Right forelimb (tissue), 1 donor: Measurements from ENCODE around the gene FAM131B.
"Not testable (repeated sequence)": the region's sequence is repeated elsewhere in the genome, so short reads cannot be mapped to it uniquely, and the experiment has no call there.

Source experiments
- DNase-seq: peaks from one replicate; pipeline ENCODE4 v3.0.0-alpha.2; 2018

The FAM131B gene

GRCh38 chr7:143362131-143363015 is at the start of gene FAM131B:
TSS of gene FAM131B (minus strand) at chr7:143362713. CDS start at chr7:143362603, 110 bp downstream.
- no peak for DNase-seq

- DNase-seq = no peak
These were observed 49.6 kb upstream of the FAM131B start for GRCh38 chr7:143411976-143412708.

DNA sequence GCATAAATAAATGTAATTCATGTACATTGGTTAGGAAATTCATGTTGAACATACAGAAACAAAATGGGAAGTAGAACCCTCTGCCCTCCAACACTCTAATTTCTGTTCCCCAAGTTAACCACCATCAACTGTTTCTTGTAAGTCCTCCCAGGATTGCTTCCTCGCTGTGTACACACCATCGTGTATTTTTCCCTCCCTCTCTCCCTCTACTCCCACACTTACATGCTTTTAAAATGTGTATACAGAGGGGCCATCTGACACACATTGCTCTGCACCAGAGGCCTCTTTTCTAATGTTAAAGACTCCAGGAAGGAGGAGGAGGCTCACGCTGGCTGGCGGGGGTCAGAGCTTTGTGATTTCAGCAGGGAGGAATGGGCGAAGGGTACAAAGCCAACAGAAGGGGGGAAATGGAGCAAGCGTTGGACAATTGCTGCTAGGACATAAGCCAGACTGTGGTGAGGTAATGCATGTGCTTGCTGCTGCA is 48.0 kb upstream of the FAM131B start:
- no peak for DNase-seq

GRCh38 chr7:143408686-143409561 is 46.4 kb upstream of the FAM131B start, which contains the start of gene EPHA1:
TSS of gene EPHA1 (minus strand) at chr7:143408856. CDS start at chr7:143408805, 51 bp downstream.
- DNase-seq = no peak

GRCh38 chr7:143408252-143408685 is 45.8 kb upstream of the FAM131B start:
- DNase-seq = no peak

DNA sequence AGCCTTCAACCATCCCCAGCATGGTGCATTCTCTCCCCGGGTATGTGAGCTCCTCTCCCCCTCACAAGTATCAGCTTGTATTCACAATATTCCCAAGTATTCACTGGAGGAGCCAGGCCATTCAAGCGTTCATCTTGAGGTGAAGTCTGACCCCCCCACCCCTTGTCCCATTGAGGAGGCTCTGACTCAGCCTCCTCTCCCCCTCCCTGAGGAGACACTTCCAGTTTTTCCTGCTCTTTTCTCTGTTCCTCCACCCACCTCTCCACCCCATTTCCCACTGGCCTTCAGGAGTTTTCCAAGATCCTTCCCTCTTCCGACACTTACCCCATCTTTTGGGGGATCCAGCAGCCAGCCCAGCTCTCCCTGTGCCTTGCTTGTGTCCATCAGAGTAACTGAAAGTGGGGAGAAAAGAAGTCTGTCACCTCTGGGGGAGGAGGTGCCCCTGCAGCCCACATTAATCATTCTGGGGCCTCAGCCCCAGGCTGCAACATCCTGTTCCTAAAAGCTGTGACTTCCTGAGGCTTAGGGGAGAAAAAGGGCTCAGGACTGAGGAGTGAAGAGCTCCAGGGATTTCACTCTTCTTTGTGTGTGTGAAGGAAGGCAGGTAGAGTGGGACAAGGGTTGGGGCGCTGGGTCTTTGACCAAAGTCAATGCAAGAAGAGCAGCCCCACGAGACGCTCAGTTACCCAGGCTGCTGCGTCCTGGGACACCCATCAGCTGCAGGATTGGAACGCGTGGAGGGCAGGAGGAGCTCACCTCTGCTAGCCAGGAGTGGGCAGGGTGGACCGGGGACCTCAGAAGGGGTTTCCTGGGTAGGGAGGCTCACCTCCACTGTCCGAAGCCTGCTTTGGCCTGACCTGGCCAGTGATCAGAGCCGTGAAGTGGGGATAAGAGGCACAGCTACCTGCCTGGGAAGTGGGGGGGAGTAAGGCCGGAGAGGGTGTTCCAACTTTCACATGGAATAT is 45.1 kb upstream of the FAM131B start:
- DNase-seq = no peak

GRCh38 chr7:143406002-143406357 is 43.5 kb upstream of the FAM131B start:
- no peak for DNase-seq

DNA sequence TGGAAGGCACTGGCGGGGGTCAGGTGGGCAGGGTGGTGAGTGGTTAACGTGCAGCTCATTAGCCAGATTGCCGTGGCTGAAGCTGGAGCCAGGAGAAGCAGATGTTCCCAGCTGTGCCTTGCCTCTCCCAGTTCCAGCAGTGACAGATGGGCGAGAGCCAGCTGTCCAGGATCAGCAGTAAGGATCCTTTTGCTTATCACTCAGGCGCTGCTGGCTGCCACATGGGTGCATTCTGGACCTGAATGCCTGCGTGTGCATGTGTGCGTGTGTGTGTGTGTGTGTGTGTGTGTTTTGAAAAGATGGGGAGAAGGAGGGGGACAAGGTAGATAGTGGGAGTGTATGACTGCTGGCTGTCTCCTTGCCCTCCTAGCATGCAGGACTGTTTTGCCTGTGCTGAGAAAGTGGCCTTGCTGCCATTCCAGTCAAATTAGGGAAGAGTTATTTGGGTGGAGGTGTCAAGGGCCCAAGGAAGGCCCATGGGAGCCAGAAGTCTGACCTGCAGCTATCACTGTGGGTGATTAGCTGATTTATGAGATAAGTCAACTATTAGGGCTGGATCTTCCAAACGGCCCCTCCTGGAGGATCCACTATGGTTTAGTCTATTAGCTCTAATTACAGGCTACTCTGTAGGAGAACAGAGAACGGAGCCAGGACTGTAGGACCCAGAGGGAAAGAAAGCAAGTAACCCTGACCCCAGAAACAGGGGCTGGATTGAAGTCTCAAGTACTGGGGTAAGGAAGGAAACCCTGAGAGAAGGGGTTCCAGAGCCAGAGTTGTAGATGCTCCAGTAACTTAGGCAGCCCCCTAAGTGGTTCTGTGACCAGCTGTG is 42.9 kb upstream of the FAM131B start:
- no peak for DNase-seq

- DNase-seq = not testable (repeated sequence)
These were observed 39.7 kb upstream of the FAM131B start for GRCh38 chr7:143402233-143402632.

GRCh38 chr7:143401265-143401664 is 38.8 kb upstream of the FAM131B start:
- no peak for DNase-seq

DNA sequence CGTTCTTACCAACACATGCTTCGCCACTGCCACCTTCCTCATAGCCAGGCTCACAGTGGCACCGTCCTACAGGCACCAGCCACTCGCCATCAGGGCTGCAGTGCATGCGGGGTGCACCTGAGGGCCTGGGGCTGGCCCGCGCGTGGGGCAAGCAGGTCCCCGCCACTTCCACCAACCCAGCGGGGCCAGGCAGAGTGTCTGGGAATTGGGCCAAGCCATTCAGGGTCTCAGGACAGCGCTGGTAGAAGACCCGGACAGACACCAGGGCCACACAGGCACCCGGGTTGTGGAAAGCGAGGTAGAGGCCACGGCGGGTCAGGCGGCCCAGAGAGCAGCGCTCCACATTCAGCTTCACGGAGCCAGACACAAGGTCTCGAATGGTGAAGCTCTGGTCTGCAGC is 37.1 kb upstream of the FAM131B start:
- no peak for DNase-seq

GRCh38 chr7:143399151-143399550 is 36.6 kb upstream of the FAM131B start:
- DNase-seq = peak; percentile 27

DNA sequence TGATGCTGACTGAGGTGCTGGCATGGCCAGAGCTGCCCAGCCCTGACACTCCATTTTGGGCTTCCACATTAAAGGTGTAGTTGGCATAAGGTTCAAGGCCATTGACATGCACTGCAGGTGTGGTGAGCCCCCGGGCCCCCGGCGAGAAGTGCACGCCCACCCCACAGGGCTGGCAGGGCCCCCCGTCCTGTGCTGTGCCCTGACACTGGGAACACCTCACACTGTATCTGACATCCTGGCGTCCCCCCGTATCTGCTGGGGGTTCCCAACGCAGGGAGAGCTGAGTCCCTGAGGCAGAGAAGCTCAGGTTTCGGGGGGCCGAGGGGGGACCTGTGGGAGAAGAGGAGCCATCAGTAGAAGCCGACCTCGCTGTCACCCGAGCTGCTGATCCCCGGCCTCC is 36.1 kb upstream of the FAM131B start:
- peak; percentile 35 for DNase-seq

DNA sequence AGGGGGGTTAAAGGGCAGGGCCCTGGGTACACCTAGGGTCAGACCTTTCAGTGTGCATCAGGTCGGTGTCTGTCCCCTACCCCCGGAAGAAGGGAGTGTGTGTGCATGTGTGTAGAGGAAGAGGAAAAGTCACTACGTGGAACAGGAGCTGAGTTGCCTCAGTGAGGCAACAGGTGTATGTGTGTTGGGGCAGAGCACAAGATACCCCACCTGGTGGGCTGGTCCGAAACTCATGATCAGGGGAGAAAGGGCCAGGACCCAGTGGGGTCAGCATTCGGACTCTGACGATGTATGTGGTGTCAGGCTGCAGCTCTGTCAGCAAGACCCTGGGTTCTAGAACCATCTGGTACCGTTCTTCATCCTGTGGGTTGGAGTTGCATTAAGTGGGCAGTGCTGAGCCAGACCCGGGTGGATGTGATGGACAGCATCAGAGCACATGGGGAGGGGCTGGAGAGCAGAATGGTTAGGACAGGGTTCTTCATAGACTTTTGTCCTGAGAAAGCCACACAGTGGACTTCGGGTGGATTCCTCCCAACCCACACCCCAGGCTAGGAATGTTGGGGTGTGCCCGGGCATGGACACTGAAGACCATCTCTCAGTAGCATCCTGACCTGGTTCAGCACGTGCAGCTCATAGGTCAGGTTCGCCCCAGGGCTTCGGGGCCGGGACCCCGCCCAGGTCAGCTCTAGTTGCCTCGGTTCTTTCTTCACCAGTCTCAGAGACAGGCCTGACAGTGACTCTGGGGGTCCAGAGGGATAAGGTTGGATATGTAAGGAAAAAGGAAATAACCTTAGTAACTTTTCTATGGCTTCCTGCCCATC is 35.4 kb upstream of the FAM131B start:
- peak; percentile 31 for DNase-seq

DNA sequence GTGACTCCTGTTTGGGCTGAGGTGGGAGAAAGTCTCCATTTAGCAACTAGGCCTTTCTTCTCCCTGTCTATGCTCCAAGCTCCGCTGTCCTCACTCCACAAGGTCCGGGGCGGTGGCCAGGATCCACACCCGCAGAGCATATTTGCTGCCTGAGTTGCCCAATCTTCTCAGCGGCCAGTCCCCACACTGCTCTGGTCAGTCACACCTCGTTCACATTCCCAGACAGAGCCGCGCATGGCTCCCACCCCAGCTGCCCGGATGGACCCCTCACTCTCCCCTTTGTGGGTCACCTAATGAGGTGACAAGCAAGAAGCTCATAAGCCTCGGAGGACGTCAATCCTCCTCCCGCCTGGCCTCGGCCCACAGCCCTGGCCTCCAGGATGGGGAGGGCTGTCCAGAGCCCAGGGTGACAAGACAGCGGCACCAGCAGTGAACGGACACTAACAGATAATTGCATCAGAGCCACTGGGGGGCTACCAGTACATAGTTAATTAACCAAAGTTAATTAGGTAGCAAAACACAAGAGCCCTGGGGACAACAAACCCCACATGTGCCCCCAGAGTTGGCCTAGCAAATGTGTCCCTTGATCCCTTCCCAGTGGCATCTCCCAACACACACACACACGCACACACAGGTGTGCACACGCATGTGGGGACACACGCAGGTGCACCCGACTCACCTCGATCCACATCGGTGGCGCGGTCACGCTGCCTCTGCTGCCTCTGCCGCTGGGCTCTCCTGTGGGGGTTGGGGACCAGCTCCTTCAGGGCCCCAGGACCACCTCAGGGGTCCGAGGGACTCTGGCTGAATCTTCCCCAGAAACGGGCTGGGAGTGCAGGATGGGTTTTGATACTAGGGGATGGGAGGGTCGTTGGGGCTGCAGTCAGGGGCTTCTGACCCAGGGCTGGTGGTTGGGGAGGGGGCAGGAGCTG is 34.4 kb upstream of the FAM131B start:
- DNase-seq = peak; percentile 36

DNA sequence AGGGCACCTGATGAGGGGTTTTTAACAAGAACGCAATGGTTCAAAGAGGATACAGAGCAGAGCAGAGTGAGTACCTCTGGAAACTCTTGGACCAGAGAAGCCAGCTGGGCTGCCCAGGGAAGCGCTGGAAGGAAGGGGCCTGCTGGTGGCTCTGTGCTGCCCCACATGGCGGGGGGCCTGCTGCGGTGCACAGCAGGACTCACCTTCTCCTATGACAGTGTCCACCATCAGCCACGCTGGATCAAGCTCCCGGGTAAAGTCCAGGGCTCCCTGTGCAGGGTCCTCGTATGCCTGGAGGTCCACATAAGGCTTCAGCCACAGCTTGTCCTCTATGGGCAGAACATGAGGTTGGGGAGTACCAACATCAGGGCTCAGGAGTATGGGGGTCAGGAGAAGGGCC is 33.7 kb upstream of the FAM131B start:
- DNase-seq = peak; percentile 34

DNA sequence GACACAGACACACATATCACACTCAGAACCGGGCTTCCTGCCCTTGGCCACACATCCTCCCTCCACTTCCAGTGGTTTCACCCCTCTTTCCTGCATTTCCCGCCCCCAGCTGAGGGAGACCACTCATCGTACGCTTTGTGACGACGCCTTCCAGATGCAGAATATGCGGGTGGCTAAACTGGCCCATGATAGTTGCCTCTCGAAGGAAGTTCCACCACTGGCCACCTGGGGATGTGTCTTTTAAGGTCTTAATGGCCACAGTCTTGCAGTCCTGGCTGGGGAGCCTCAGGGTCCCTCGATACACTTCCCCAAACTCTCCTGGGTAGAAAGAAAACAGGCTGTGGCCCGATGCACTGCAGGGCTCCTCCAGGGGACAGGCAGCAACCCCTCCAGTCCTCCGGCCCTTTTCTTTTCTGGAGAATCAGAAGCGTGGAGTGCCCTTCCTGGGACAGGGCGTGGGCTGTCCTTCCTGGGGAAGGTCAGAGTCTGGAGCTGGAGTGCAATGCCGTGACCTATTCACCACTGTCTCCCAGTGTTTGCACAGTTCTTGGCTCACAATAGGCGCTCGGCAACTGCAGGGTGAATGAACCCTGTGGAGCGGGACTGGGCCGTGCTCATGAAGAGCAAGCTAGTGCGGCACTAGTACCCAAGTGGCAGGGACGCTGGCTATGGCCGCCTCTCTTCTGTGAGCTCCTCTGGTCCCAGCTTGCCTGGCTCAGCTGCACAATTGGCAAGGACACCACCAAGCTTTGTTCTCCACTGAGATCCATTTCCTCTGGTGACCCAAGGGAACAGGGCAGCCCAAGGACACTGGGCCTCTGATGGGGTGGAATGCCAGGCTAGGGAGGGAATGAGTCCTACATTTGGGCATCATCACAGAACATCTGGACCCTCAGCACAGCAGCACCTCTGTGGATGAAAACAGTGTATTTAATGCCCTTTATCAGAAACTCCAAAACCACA is 33.0 kb upstream of the FAM131B start:
- DNase-seq = peak; percentile 41
